ACHN (cell line): ENCODE measurements around the gene HSD11B1.

Experiments used
- DNase-seq: peaks from one replicate; pipeline ENCODE4 v3.0.0-alpha.2; 2015
- in situ Hi-C: cut with HindIII; loops from 2 replicates; pipeline ENCODE4 v1.10.0; 2017; ENCODE audit warnings: low sequenced_read_pairs, low pct_ligation_motif_present, low pct_unique_long_range_greater_than_20kb

HSD11B1 gene

DNA sequence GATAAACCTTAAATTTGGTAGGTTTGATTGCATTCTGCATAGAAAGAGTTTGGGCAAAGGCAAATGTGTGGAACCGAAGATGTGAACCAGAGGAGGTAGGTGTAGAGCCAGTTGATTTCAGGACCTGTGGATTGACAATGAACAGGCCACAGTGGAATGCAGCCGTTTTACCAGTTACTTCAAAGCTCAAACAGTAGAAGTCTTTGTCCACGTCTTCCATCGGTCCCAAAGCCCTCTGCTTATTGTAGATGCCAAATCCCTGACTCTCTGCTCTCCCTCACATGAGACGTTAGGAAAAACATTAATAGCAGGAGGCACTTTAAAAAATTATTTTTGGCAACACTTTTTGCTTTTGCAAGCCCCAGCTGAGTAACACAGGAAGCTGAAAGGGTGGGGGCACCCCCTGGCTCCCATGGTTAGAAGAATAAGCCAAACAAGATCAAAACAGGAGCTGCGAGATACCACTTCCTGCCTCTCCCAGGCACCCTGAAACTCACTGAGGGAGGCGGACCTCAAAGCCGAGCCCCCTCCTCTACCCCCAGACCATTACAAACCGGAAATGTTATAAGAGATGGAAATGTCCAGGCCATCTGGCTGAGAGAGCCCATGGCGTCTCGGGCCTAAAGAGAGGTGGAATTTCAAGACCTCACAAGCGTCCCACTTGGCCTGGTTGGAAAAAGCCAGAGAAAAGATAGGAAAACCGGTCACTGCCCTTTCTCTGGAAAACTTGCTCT, 64.7 kb downstream of the HSD11B1 start:
- in situ Hi-C loops = no loop called here
- DNase-seq = no peak

DNA sequence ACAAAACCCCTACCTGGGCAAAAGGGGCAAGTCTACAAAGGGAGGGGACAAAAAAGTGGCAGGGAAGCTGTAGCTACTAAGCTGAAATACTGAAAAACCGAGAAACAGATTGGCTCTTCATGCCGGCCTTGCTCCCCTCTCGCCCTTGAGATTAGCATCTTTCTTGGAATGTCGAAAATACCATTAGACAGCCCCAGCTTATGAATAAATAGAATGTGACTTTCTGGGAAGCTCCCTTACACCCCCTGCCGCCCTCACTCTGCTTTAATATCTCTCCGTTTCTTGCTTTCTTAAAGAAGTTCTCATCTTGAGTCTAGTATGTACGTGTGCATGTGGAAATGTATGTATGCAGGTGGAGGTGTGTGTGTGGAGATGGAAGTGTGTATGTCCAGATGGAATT, 65.3 kb downstream of the HSD11B1 start:
- in situ Hi-C loops = no loop called here
- no peak for DNase-seq

DNA sequence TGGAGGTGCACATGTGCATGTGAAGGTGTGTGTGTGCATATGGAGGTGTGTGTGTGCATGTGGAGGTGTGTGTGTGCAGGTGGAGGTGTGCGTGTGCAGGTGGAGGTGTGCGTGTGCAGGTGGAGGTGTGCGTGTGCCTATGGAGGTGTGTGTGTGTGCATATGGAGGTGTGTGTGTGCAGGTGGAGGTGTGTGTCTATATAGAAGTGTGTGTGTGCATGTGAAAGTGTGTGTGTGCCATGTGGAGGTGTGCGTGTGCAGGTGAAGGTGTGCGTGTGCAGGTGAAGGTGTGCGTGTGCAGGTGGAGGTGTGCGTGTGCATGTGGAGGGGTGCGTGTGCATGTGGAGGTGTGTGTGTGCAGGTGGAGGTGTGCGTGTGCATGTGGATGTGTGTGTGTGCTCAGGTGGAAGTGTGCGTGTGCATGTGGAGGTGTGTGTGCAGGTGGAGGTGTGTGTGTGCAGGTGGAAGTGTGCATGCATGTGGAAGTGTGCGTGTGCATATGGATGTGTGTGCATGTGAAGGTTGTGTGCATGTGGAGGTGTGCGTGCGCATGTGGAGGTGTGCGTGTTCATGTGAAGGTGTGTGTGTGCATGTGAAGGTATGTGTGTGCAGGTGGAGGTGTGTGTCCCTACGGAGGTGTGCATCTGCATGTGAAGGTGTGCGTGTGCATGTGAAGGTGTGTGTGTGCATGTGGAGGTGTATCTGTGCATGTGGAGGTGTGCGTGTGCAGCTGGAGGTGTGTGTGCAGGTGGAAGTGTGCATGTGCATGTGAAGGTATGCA, 66.2 kb downstream of the HSD11B1 start:
- in situ Hi-C loops = no loop called here
- no peak for DNase-seq

DNA sequence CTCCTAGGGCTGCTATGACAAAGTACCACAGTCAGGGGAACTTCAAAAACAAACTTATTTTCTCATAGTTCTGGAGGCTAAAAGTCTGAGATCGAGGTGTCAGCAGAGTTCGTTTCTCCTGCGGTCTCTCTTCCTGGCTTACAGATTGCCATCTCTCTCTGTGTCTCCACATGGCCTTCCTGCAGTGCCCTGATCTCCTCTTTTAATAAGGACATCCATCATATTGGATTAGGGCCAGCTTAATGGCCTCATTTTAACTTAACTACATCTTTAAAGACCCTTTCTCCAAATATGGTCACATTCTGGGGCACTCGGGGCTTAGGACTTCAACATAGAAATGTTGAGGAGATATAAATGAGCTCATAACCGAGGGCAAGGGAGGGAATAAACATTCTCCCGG, 67.5 kb downstream of the HSD11B1 start:
- in situ Hi-C loops = no loop called here
- DNase-seq = no peak

DNA sequence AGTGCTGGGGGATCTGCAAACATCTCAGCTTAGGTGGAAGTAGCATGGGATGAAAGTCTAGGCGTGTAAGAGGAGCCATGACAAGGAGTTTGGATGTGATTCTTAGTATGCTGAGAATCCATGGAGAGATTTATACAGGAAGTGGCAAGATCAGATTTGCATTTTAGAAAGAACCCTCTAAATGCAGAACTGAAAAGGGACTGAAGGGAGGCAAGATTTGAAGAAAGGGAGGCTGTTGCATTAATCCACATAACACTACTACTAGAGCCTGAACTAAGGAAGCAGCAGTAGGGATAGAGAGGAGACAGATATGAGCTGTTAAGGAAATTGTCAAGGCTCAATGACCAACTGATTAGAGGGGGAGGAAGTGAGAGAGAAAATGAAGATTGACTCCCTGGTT, 69.9 kb downstream of the HSD11B1 start:
- in situ Hi-C loops = no loop called here
- no peak for DNase-seq

DNA sequence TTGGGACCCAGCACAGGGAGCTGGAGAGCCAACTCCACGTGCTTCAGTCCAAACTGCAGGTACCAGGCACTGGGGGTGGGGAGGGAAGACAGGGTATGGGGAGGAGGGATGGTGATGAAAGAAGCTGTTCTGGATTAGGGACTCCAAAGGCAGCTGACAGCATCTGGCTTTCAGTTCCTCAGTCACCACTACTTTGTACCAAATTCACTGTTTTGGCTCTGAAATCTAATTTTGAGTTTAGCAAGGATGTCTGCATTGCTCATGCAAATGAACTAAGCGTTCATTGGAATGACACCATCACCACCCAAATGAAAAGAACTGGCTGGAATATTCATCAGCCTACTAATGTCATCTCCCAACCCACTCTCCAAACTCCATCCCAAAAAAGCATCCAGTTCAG, 71.0 kb downstream of the HSD11B1 start:
- in situ Hi-C loops = no loop called here
- DNase-seq = no peak

DNA sequence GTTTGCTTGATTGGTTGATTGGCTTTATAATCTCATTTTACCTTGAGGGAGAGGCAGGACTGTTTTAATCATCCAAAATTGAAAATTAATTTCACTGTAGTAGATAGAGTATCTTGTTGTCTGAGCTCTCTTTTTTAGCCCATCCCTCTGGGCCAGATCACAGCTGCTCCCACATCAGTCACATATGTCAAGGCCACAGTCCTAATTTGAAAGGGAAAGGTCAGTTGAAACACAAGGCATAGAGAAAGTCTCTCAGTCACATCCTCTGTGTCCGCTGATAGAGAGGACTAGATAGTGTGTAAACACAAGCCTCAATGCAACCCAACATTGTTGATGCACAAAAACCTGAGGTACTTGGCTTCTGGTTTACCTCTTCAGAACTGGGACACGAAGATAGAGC, 72.9 kb downstream of the HSD11B1 start:
- no peak for DNase-seq
- in situ Hi-C loops = no loop called here

DNA sequence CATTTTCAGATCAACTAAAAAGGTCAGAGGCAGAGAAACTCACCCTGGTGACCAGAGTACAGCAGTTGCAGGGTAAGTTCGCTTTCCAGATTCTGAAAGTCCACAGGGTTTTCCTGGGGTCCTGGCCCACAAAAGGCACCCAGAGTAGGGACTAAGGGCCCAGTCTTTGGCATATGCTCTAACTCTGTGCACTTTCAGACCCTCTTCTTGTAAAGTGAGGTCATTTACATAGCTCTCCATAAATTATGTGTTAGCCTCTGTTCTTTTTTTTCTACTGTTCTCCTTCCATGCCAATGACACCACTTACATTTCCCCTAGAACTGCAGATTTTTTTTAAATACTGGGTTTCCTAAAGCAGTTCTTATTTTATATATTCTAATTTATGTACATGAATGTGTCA, 73.5 kb downstream of the HSD11B1 start:
- in situ Hi-C loops = no loop called here
- DNase-seq = no peak

DNA sequence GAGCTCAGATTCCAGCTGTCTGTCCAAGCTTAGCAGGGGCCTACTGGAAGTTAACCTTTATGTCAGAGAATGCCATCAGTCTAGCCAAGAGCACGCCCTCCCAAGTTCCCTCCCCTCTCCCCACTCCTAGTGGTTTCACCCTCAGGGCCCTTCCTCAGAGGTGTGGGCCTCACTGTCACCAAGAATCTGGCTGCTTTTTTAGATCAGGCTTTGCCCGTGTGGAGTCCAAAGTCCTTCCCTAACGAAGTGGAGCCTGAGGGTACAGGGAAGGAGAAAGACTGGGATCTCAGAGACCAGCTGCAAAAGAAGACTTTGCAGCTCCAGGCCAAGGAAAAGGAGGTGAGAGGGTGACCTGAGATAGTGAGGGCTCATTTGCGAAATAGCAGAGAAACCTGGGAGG, 75.6 kb downstream of the HSD11B1 start:
- DNase-seq = no peak
- in situ Hi-C loops = no loop called here

DNA sequence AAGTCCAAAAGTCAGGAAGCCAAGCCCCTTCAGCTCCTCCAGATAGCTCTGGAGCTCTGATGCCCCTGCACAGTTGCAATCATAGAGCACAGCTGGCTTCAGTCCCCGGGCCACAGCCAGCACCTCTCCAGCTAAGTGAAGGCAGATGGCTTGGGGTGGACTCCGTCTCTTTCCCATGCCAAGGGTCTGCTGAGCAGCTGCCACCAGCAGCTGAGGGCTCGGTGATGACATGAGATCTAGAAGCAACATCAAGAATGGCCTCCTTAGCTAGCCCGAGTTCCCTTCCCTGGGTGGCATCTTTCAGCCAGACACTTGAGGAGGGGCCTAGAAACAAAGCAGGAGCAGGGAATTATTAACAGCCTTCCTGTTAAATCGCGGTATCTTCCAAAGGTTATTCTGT, 78.7 kb downstream of the HSD11B1 start:
- in situ Hi-C loops = no loop called here

More for the DNA sequence above, 78.7 kb downstream of the HSD11B1 start:
- DNase-seq = no peak
